ENCODE results near the gene COL19A1.
A peak's percentile ranks its signal among the peaks of the same experiment; 100 is the strongest.

COL19A1 gene

DNA sequence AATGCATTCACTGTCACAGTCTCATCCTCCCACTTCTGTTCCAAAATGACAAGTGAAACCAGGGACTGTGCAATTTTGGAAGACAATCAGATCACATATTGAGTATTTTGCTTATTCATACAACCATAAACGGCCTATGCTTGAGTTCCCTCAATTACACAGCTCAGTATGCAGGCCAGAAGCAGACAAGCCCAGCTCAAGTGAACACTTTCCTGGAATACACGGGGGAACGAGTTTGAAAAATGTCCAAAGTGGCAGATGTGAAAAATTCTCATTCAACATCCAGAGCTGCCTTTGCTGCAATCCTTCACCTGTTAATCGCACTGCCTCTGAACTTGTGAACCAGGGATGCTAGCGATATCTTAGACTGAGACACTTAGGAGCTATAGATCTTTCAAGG, 246.4 kb downstream of the COL19A1 start:
- DNase-seq (ENCODE audit: insufficient read length, low spot score) (no peak), FAIRE-seq (peak; percentile 20)

DNA sequence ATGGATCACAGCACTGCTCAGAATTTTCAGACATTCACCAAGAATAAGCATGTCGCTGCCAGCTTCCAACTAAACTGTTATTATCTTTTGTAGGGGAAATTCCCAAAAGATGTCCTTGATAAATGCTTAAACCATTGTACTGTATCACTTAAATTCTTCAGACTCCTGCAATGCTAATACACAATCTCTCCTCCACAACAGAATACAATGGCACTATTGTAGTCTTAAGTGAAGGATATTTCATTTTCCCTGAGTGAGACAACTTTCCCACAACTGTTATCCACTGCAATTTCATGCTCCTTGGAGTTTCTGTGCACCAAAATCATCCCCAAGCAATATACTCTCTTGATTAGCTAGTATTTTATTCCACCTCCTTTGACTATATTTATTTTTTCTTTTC, 246.8 kb downstream of the COL19A1 start:
- FAIRE-seq, result no peak
- no peak for DNase-seq (ENCODE audit: insufficient read length, low spot score)

DNA sequence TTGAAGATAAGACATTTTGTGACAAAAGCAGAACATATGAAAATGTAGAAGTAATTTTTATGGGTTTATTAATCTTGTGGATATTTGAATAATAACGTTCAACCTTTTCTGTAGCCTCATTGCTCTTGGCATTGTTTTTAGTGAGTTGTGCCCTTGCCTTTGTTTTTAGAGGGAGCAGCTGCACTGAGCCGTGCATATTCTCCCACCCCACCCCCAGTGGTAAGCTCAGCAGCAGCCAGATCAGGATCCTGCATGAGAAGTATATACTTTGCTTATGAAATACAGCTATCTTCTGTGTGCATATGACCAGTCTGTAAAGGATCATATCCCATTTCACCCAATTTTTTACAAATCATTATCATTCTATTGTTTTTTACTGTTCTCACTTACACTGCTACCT, 252.3 kb downstream of the COL19A1 start:
- FAIRE-seq (no peak), DNase-seq (ENCODE audit: insufficient read length, low spot score) (no peak)

DNA sequence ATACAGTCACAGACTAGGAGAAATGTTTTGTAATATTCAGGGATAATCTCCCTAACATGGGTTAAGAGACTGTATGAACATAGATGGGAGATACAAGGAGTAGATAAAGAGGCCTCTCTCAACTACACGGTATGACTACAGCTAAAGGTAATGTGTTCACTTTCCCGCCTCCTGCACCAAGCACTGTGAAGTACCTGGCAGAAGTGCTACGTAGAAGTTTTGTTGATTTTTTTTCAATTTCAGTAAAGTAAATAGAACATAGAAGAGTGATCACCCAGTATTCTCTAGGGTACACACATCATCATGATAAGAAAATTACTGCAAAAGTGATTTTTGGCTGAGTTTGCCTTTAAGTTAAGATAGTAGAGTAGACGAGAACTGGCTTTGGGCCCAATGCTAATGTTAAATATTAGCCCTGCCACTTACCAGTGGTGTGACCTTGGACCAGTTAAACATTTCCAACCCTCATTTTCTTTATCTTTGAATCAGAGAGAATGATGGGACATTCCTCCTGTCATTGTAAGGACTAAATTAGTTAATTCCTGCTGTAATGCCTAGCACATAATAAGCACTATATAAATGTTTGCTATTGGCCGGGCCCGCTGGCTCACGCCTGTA, 253.0 kb downstream of the COL19A1 start:
- no peak for DNase-seq (ENCODE audit: insufficient read length, low spot score)
- no peak for FAIRE-seq

DNA sequence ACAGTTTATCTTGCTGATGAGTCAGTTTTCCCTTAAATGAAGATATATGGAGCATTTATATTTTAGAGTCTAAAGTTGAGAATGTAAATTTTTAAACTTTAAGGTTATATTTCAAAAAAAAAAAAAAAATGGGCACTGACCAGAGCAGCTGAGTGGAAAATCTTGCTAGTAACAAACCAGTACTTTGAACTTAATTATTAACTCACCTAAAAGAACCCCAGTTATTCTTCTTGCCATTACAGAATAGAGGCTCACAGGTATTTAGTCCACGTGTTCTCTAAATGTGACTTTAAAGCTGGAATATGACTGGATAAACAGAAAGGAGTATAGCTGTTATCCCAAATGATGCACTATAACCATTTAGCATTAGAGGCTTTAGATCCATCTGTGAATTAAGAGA, 258.1 kb downstream of the COL19A1 start:
- FAIRE-seq (no peak), DNase-seq (ENCODE audit: insufficient read length, low spot score) (no peak)

DNA sequence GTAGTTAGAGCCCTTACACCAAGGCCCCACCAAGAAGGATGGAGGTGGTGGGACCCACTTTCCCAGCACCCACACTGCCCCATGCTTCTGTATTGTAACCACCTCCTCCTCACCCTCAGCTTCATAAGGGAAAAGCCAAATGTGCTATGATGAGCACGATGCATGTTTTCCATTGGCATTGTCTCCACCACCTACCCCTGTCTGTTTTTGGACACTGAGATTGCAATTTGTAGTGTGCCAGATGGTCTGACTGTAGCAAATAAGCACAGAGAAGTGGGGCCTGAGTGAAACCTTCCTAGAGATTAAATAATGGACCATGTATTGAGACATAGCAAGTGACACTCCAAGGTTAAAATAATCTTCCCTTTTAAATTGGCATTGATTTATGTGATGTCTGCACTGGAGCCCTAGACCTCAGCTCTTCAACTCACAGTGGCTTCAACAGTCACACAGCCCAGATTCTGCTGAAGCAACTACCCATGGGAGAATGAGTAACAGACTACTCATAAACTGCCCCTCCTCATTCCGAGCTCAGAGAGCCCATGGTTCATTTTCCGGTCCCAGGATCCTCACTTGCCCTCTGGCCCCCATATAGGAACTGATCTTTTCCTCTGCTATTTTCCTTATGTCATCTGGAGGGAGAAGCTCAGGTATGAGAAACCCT, 258.7 kb downstream of the COL19A1 start:
- FAIRE-seq (no peak), DNase-seq (ENCODE audit: insufficient read length, low spot score) (peak; percentile 8)

DNA sequence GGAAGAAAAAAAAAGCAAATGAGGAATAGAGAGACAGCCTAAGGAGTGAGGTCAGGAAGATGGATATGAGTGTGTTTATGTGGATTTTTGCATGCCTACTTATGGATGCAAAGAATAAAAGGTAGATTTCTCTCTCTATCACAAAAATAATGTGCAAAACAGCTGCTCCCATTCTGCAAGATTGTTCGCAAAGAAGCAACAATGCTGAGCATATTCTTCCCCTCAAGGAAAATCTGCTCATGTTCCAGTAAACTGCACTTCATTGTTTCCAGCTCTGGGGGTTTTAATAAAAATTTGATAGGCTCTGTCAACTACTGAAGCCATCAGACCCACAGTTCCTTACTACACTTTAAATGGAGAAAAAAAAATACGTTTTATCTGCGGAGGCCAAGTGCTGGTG, 259.2 kb downstream of the COL19A1 start:
- FAIRE-seq (no peak), DNase-seq (ENCODE audit: insufficient read length, low spot score) (no peak)

DNA sequence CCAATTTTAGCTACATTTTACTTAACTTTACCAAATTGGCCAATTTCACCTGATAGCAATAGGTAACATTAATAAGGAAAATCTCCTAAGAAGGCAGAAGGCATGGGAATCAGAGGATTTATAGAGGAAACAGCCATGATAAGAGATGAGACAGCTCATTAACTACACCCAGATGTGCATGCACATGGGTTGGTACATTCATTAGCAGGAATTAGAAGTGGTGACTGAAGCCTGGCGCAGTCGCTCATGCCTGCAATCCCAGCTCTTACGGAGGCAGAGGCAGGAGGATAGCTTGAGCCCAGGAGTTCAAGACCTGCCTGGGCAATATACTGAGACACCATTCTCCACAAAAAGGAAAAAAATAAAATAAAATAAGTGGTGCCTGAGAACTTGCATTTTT, 263.0 kb downstream of the COL19A1 start:
- FAIRE-seq (no peak), DNase-seq (ENCODE audit: insufficient read length, low spot score) (no peak)

DNA sequence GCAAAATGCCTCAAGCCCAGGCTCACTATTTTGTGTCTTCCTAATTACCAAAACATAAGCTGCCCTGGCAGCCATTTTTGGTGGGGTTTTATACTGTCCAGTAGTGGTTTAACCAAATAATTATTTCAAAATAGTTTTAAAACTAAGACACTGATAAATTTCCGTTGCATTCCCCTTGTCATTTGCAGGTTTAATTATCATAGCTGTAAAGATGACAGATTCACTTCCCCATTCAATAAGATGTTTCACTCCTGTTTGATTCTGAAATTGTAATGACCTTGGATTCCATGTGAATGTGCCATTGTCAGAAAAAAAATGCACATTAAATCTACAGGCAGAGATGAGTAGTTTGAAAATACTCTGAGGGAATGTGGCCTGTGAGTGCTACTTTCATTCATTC, 264.5 kb downstream of the COL19A1 start:
- FAIRE-seq (no peak), DNase-seq (ENCODE audit: insufficient read length, low spot score) (no peak)

DNA sequence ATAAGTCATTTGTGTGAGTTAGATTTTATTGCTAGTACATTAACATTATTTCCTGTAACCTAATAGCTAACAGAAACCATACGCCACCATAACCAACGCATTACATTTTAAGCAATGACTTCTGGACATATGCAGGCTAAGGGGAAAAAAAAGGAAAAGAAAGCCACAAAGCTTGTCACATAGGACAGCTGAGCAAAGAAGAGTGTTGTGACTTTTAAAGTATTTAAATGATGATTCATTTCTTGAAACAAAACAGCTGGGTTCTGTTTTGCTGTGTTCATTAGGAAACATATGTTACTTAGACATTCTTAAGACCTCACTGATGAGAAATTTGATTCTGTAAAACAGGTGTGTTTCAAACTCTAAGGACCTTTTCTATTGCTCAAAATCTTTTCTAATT, 265.2 kb downstream of the COL19A1 start:
- no peak for DNase-seq (ENCODE audit: insufficient read length, low spot score)
- FAIRE-seq, result no peak

DNA sequence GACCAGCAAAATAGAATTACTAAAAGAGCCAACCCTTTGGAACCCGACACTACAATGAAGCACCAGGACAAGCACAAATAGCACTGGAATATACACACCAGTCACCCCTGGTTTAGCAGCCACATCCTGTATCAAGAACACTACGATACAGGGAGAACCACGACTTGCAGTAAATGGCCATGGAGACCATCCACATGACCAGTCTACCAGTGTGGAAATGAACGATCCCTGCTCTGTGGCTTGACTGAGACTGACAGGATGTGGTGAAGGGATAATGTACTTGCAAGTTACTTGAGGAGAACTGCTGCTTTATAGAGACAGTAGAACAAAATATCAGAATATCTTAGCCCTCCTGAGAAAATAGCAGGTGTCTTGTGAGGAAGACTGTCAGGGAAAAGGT, 266.9 kb downstream of the COL19A1 start:
- DNase-seq (ENCODE audit: insufficient read length, low spot score) (no peak), FAIRE-seq (no peak)

DNA sequence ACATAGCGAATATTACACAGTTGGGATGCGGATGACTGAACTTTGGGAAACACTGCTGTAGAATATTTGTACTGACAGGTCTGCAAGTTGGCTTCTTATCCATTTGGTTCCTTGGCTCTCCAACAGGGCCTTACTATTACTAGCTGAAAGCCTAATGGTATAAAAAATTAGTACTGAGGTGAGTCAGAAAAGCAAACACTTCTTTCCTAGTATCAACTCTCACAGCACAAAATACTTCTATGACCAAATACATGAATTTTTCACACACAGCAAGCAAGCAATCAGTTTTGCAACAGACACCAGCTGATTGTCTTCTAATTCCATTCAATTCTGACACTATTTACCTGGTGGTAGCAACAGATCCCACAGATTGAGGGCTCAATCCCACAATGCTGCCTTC, 268.2 kb downstream of the COL19A1 start:
- no peak for FAIRE-seq
- DNase-seq (ENCODE audit: insufficient read length, low spot score), result no peak

DNA sequence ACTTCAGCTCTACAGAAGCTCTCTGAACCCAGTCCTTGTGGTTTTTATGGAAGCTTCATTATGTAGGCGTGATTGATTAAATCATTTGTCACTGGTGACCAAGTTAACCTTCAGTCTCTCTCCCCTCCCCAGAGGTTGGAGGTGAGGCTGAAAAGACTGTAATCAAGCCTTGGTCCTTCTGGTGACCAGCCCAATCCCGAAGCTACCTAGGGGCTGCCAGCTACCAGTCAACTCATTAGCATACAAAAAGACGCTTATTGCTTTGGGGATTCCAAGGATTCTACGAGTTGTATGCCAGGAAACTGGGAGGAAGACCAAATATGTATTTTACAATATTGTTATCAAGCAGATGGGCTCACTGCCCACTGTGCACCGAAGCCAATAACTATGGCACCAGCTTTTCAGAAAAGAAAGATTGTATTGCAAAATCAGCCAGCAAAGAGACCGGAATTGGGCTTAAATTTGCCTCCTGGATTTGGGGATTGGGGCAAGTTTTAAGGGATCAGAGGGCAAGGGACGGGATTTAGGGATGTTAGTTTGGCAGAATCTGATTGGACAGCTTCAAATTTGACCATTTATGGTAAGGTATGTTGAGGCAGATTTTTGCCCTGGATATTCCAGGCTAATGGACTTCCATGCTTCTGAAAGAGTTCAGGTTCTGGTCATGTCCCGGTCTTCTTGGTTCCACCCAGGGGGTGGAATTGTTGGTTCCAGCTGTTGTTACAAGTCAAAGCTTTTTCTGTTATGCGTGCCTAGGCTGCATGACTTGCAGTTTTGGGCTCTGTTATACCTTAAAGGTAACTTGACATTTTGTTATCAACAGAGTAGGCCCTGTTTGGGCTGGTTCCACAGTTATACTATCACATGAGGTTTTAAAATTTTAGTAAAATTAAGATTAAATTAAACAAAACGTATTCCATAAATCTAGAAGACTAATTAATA, 269.1 kb downstream of the COL19A1 start:
- DNase-seq (ENCODE audit: insufficient read length, low spot score) (no peak), FAIRE-seq (no peak)

DNA sequence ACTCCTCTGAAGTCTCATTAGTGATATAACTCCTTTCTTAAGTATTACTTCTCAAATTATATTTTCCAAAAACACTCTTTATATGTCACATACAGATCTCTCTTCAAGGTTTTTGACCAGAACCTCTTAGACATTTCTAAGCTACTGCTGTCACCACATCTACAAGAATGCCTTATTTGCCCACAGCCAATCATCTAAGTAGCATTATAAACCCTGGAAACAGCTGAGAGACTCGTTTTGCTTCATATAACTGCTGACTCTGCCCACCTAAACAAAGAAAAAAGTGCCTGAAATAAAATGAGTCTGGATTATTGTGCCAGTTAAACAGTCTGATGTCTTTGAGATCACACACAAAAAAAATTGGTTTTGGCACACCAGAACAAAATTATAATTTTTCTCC, 270.6 kb downstream of the COL19A1 start:
- no peak for DNase-seq (ENCODE audit: insufficient read length, low spot score)
- no peak for FAIRE-seq

DNA sequence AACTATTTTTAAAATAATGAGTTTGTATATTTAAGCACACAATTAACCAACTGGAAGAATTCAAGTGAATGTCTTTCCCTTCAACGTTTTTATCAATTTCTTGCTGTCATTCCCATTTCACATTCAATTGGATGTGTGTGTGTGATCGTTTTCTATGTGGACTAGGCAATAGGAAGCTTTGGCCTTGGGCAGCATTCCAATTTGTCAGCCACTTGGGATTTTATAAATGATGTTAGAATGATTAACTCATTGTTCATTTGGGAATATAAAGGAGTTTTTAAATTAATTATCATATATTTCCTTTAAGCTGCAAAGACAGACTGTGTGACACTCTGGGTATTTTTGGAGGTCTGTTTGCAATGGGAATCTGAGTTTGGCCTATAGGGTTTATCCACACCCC, 274.1 kb downstream of the COL19A1 start:
- FAIRE-seq, result no peak
- DNase-seq (ENCODE audit: insufficient read length, low spot score), result no peak

DNA sequence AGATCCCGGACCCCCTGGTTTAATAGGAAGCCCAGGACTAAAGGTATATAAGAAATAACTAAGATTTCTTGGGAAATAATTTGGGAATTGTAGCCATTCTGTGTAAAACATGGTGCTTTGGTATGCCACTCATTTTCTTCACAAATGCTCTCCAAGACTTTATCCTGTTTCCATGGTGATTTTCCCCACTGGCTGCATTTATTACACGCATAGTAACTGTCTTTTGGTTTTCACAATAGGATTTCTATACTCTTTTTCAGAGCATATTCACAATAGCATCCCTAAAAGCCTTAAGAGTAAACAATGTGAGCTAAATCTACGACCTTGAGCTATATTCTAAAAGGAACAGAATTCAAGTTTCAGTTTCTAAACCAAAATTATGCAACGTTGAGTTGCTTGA, 275.7 kb downstream of the COL19A1 start:
- DNase-seq (ENCODE audit: insufficient read length, low spot score) (no peak), FAIRE-seq (no peak)

DNA sequence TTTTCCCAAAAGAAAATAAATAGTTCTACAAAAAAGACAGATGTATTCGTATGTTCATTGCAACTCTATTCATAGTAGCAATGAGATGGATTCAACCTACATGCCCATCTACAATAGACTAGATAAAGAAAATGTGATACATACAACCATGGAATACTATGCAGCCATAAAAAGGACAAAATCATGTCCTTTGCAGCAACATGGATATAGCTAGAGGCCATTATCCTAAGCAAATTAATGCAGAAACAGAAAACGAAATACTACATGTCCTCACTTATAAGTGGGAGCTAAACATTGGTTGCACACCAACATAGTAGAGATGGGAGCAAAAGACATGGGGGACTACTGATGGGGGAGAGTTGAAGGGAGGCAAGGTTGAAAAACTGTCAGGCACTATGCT, 278.8 kb downstream of the COL19A1 start:
- no peak for DNase-seq (ENCODE audit: insufficient read length, low spot score)
- FAIRE-seq, result no peak

DNA sequence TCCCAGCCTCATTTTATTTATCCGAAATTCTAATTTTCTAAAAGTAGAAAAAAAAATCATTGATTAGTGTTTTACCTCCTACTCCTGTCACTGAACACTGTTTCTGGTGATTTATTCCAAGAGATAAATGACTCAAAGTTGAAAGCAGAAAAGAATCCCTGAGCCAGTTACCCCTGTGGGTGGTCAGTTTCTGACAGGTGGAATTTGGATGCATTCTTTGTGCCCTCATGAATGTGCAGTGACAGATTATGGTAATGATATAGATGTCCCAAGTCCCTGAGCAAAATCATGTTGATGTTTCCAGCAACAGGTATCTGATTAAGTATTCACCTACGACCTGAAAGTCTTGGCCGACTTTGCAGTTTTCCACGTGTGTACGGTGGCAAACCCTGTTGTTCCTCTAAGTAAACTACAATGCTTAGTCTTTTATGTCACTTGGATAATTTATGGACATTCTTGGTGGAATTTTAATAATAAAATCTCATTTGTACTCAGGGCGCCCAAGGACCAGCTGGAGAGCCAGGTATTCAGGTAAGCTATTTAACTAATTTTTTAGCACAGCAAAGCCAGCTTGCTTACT, 282.9 kb downstream of the COL19A1 start:
- no peak for DNase-seq (ENCODE audit: insufficient read length, low spot score)
- no peak for FAIRE-seq

DNA sequence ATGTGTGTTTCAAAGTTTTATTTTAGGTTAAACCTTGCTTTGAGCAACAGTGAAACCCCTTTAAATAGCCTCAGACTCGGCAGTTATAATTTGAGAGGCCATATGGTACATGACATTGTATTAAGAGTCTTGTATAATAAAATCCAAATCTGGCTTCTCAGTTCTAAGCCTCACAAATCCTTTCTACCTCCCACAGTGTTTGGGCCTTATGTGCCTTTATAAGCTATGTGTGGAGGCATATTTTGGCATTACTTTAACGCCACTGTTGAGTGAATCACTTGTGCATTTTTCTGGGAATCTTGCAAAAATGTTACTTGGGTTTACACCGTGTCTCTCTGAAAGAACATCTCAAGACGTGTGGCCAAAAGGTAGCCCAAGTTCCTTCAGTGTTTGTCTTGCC, 284.2 kb downstream of the COL19A1 start:
- no peak for FAIRE-seq

DNA sequence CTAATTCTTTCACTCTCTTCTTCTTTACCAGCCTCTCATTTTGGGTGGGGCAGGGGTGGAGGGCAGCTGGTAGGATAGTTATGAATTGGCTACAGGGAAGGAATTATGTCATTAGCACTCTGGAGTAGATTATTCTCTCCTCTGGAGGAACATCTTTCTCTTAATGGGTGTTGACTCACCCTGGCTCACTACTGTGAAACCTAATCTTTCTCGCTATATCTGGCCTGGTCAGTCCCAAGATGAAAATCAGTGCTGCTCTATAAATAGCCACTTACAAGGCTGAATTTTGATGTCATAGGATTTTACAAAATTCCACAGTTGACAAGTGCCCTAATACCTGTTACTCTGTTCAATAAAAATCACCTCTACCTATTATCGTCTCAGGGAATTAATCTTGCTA, 285.3 kb downstream of the COL19A1 start:
- no peak for FAIRE-seq

More for the DNA sequence above, 284.2 kb downstream of the COL19A1 start:
- no peak for DNase-seq (ENCODE audit: insufficient read length, low spot score)

DNA sequence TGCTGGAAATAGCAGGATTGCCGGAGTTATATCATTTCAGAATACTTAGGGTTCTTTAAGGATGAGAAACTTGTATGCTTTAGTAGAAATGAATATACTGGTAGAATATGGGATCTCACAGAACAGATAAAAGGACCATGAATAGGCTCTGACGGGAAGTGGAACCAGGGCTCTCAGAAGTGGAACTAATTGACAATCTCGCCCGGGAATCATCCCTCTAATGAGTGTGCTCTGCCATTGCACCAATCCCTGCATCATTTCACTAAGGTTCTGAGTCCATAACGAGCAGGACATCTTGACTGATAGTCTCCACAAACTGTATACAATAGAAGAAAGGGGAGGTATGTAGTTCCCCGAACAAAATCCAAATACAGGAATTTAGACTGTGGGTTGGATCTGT, 286.4 kb downstream of the COL19A1 start:
- FAIRE-seq, result no peak
- DNase-seq (ENCODE audit: insufficient read length, low spot score), result no peak

More for the DNA sequence above, 285.3 kb downstream of the COL19A1 start:
- no peak for DNase-seq (ENCODE audit: insufficient read length, low spot score)

All from HTR-8/SVneo (cell line).